Stimulated activated CD8-positive, alpha-beta memory T cell treated with anti-CD3 and anti-CD28 coated beads, Interleukin-12 subunit alpha, Interleukin-12 subunit beta, amount 100 ng/mL, for 24 hours (primary cell): ENCODE measurements around the gene NUDT21.
"Not testable (repeated sequence)": the region's sequence is repeated elsewhere in the genome, so short reads cannot be mapped to it uniquely, and the experiment has no call there.

Source experiments
- DNase-seq: peaks from one replicate; pipeline ENCODE4 v3.0.0-alpha.2; 2020; ENCODE audit errors: extremely low read depth

Gene NUDT21

GRCh38 chr16:56419740-56420548 lies 31.2 kb downstream of the NUDT21 start:
- no peak for DNase-seq

DNA sequence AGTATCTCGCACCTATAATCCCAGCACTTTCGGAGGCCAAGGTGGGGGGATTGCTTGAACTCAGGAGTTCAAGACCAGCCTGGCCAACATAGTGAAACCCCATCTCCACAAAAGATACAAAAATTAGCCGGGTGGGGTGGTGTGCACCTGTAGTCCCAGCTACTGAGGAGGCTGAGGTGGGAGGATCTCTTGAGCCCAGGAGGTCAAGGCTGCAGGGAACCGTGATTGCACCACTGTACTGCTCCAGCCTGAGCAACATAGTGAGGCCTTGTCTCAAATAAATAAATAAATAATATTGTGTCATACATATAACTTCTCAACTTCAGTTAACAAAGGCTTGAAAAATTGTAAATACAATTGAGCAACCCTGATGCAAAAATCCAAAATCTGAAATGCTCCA lies 34.0 kb downstream of the NUDT21 start:
- no peak for DNase-seq

DNA sequence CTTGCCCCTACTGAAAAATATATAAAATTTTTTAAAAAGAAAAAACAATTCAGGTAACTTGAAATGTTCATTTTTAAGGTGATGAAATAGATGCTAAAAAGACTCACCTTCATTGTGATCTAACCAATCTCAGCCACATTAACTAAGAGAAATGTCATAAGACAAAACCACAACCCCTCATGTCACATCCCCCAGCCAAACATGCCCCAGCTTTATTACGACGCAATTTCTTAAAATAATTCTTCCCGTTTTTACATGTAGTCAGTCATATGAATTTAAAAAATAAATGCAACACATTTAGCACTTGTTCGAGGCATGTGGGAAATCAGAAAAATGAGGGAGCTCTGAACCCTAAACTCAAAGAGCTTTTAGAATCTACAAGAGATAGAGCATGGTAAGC lies 35.3 kb downstream of the NUDT21 start:
- no peak for DNase-seq

- DNase-seq = no peak
Observed at GRCh38 chr16:56414366-56414765, 36.8 kb downstream of the NUDT21 start.

GRCh38 chr16:56413381-56413780 lies 37.8 kb downstream of the NUDT21 start:
- no peak for DNase-seq

GRCh38 chr16:56411624-56412023 lies 39.5 kb downstream of the NUDT21 start:
- DNase-seq = no peak

GRCh38 chr16:56411123-56411522 lies 40.0 kb downstream of the NUDT21 start:
- no peak for DNase-seq

GRCh38 chr16:56409195-56409594 lies 41.9 kb downstream of the NUDT21 start:
- DNase-seq = no peak

DNA sequence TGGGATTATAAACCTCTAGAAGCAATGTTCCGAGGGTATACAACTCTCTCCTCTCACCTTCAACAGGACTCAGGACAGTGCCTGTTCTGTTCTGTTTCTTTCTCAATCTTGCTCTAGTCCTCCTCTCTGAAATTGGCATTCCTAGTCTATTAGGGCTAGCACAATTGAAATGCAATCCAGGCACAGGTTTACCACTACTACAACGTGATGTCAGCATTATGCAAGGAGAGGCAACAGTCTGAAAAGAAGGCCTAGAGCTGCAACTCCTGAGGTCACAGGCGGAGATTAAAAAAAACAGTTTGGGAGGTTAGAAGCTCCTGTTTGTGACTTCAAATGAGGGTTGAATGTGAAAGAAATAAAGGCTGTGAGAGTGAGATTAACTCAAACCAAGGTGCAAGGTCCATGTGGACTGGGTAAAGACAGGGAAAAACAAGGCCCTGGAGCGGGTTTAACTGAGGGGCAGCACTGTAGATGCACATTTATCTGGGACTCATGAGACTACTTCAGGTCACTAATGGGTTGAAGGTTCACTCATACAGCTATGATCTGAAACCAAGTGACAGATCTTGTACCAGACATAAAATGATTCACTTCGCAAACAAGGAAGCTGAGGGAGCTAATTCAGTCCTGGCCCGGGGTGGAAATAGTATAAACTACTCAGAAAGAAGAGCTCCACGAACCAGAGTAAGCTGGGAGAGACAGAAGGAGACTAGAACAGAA lies 42.6 kb downstream of the NUDT21 start:
- DNase-seq = no peak

DNA sequence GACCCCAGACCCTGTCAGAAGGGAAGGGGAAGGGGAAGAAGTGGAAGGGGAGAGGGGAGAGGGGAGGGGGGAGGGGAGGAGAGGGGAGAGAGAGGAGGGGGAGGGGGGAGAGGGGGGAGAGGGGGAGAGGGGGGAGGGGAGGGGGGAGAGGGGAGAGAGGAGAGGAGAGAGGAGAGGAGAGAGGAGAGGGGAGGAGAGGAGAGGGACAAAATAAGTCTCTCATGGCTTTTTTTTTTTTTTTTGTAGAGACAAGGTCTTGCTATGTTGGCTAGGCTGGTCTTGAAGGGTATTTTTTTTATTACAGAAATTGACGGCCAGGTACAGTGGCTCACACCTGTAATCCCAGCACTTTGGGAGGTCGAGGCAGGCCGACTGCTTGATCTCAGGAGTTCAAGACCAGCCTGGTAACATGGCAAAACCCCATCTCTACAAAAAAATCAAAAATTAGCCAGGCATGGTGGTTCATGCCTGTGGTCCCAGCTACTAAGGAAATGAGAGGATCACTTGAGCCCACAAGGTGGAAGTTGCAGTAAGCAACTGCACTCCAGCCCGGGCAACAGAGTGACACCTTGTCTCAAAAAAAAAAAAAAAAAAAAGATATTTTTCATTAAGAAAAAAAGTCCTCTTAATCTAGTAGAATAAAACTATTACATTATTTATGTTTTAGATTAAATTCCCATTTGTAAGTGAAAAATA lies 45.0 kb downstream of the NUDT21 start:
- no peak for DNase-seq

GRCh38 chr16:56401482-56401881 lies 49.6 kb downstream of the NUDT21 start:
- no peak for DNase-seq

DNA sequence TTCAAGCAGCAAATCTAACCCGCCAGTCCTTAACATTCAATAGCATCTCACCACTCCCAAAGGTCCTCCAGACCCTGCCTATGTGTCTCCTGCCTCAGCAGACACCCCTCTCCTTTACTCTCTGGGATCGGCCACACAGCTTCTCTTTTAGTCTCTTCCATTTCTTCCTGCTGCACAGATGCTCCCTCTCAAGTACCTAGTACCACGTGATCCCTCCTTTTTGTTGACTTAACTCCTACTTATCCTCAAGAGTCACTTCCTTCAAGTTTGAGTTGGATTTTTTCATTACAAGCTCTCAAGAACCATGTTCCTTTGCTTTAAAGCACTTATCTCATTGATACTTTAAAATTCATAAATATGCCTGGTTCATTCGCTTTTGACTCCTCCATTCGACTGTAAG lies 50.7 kb downstream of the NUDT21 start:
- no peak for DNase-seq

GRCh38 chr16:56399486-56399885 lies 51.6 kb downstream of the NUDT21 start:
- DNase-seq = no peak

DNA sequence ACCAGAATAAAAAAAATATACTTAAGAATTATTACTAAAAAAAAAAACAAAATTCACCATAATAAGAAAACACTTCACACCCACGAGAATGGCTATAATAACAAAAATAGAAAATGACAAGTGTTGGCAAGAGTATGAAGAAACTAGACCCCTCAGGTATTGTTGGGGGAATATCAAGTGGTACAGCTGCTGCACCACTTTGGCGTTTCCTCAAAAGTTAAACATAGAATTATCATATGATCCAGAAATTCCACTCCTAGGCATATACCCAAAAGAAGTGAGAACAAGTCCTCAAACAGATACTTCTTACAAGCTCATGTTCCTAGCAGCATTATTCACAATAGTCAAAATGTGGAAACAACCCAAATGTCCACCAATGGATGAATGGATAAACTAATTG lies 52.1 kb downstream of the NUDT21 start:
- DNase-seq = no peak

DNA sequence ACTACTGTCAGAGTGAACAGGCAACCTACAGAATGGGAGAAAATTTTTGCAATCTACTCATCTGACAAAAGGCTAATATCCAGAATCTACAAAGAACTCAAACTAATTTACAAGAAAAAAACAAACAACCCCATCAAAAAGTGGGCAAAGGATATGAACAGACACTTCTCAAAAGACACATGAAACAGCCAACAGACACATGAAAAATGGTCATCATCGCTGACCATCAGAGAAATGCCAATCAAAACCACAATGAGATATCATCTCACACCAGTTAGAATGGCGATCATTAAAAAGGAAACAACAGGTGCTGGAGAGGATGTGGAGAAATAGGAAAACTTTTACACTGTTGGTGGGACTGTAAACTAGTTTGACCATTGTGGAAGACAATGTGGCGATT lies 54.4 kb downstream of the NUDT21 start:
- DNase-seq = not testable (repeated sequence)

DNA sequence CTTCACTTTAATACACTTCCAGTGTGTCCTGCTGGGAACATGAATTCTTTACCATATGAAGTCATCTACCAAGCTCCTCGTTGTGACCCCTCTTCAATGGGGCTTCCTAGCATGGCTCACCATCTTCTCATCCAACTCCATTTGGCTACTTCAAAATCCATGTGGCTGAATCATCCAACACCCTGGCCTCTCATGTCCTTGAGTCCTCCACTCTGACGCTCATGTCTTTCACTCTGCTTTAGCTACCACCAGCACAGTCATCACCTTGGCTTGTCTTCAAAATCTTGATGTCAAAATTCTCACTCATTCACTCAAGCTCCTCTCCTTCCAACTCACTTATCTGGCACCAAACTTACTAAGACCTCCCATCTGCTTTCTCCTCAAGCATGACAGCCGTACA lies 61.6 kb downstream of the NUDT21 start:
- no peak for DNase-seq

DNA sequence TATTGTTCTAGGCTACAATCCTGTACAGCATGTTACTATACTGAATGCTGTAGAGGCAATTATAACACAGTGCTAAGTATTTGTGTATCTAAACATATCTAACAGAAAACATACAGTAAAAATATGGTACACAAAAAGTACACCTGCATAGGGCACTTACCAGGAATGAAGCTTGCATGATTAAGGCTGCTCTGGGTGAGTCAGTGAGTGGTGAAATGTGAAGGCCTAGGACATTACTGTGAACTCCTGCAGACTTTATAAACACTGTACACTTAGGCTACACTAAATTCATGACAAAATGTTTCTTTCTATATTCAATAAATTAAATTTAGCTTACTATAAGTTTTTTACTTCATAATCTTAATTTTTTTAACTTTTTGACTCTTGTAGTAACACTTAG lies 62.9 kb downstream of the NUDT21 start:
- DNase-seq = no peak

DNA sequence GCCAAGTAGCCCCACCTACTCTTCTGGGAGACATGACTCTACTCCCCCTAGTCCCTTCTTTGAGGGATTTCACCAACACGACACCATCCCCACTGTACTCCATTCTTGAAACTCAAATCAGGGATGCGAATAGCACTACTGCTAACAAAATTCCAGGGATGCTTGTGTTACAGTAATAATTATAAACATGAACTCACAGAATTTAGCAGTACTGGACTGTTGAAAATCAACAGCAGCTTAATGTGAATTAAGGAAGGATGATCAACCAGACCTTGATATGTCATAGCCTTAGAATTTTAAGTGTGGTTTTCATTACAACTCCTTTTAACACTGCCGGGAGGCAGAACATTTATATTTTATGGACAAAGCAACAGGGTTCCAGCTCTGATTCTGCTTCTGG lies 63.7 kb downstream of the NUDT21 start:
- no peak for DNase-seq

DNA sequence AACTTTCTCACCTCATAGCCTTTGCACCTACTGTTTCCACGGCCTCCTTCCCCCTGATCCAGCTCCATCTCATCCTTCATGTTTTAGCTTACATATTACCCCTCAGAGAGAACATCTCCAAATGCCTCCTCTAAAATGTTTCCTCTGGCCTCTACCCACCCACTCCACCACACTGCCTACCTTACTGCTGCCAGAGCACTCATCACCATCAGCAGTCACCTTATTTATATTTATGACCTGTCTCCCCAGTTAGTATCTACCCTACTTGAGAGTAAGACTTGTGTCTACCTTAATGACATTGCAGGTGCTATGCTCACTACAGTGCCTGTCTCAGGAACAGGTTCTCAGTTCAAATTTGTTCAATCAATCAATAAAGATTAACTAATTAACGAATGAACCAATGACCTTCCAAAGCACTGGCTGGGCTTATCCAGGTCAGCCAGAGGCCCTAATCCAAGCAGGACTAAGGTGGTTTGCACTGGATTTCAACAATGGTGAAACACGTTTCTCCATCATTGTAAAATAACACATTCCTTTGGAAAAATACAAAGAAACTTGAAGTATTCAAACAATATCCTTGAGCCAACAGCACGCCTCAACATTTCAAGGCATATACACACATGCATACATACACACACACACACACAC lies 66.9 kb downstream of the NUDT21 start:
- DNase-seq = no peak

GRCh38 chr16:56382901-56383355 lies 68.2 kb downstream of the NUDT21 start:
- no peak for DNase-seq

- DNase-seq = no peak
Observed at GRCh38 chr16:56382459-56382858, 68.7 kb downstream of the NUDT21 start.
